SK-N-SH (cell line): ENCODE data around the gene LYL1. TPM values are rescaled to one million over a fixed set of nuclear protein-coding genes. Genes with fewer than 3 reads are reported as not detected.
A peak's percentile ranks its signal among the peaks of the same experiment; 100 is the strongest.
"Not testable (repeated sequence)": the region's sequence is repeated elsewhere in the genome, so short reads cannot be mapped to it uniquely, and the experiment has no call there.

Experiments
- CTCF ChIA-PET: fragments of 300-600, 350-600 bp; formaldehyde crosslinking; extraction: SDS; loops from one replicate; lab custom pipeline; 2021; lab: Yijun Ruan, JAX
- POLR2A ChIA-PET: fragments of 350-600 bp; sonication (Branson Sonifier 250); formaldehyde crosslinking; extraction: SDS; loops from one replicate; lab custom pipeline; 2020; ENCODE audit warnings: antibody characterized with exemption, inconsistent platforms; lab: Yijun Ruan, JAX
- DNase-seq: peaks from one replicate; pipeline ENCODE4 v3.0.0; 2012
- H2AFZ ChIP-seq: fragments of 200-600 bp; sonication (generic); 2 replicates; pipeline ENCODE4 v1.8.1; 2016; ENCODE audit warnings: antibody characterized with exemption, mild to moderate bottlenecking, low read depth
- H3F3A ChIP-seq: fragments of 200-600 bp; sonication (generic); replicated peaks from 2 replicates; pipeline ENCODE3; 2016; ENCODE audit warnings: antibody characterized with exemption, mild to moderate bottlenecking; ENCODE audit not compliant: insufficient read depth
- H3K27ac ChIP-seq, 2 experiments: fragments of 200-500 bp in 1 of 2; fragments of 200-600 bp in 1 of 2; sonication (Bioruptor generic) in 1 of 2; sonication (generic), shearing (Covaris generic) in 1 of 2; 2 replicates each; pipeline versions ENCODE4 v1.5.1 to v1.6.1; 2014 to 2016; ENCODE audit warnings: low read depth in 2 of 2, inconsistent platforms in 1 of 2, low read length in 1 of 2, mild to moderate bottlenecking in 1 of 2, mixed read lengths in 1 of 2
- H3K27me3 ChIP-seq: fragments of 200-600 bp; sonication (generic), shearing (Covaris generic); 2 replicates; pipeline ENCODE4 v1.6.1; 2016; ENCODE audit warnings: mixed run types; ENCODE audit not compliant: insufficient read depth
- H3K36me3 ChIP-seq, 2 experiments: fragments of 200-500 bp in 1 of 2; fragments of 200-600 bp in 1 of 2; sonication (Bioruptor generic) in 1 of 2; sonication (generic) in 1 of 2; replicated peaks in 1 of 2; 2 replicates each; pipeline versions ENCODE3 to v1.5.1; 2014 to 2016; ENCODE audit warnings: low read length in 1 of 2, mild to moderate bottlenecking in 1 of 2; ENCODE audit not compliant: insufficient read depth in 2 of 2, control insufficient read depth in 1 of 2
- H3K4me1 ChIP-seq, 2 experiments: fragments of 200-500 bp in 1 of 2; fragments of 200-600 bp in 1 of 2; sonication (Bioruptor generic) in 1 of 2; sonication (generic), shearing (Covaris generic) in 1 of 2; 2 replicates each; pipeline versions ENCODE4 v1.5.1 to v1.6.1; 2014 to 2016; ENCODE audit warnings: low read depth in 1 of 2, low read length in 1 of 2, mixed run types in 1 of 2; ENCODE audit not compliant: insufficient read depth in 2 of 2, control insufficient read depth in 1 of 2
- H3K4me2 ChIP-seq: fragments of 200-600 bp; sonication (generic), shearing (Covaris generic); 2 replicates; pipeline ENCODE4 v1.6.1; 2017; ENCODE audit warnings: mixed run types
- H3K4me3 ChIP-seq, 2 experiments: fragments of 200-500 bp in 1 of 2; fragments of 200-600 bp in 1 of 2; sonication (Bioruptor generic) in 1 of 2; sonication (generic), shearing (Covaris generic) in 1 of 2; 2 replicates each; pipeline versions ENCODE4 v1.5.1 to v1.8.1; 2014 to 2016; ENCODE audit warnings: low read depth in 2 of 2, inconsistent platforms in 1 of 2, low read length in 1 of 2, mild to moderate bottlenecking in 1 of 2, mixed read lengths in 1 of 2, moderate library complexity in 1 of 2
- H3K79me2 ChIP-seq: fragments of 200-600 bp; sonication (generic); 2 replicates; pipeline ENCODE4 v1.8.1; 2017; ENCODE audit warnings: mild to moderate bottlenecking; ENCODE audit not compliant: insufficient read depth
- H3K9ac ChIP-seq: fragments of 200-600 bp; sonication (generic); 2 replicates; pipeline ENCODE4 v1.6.1; 2017; ENCODE audit warnings: mixed run types
- H3K9me2 ChIP-seq: fragments of 200-600 bp; sonication (generic); 2 replicates; pipeline ENCODE4 v1.6.1; 2017; ENCODE audit warnings: mixed run types
- H3K9me3 ChIP-seq: fragments of 200-600 bp; sonication (generic); 2 replicates; pipeline ENCODE4 v1.6.1; 2017; ENCODE audit warnings: mixed run types, mild to moderate bottlenecking, moderate library complexity
- H4K20me1 ChIP-seq: fragments of 200-600 bp; sonication (generic); 2 replicates; pipeline ENCODE4 v1.6.1; 2017; ENCODE audit warnings: mild to moderate bottlenecking, mixed run types; ENCODE audit not compliant: insufficient read depth
- ELF1 ChIP-seq: IDR thresholded peaks from 2 replicates; pipeline ENCODE4 v1.4.0; 2012
- FOSL2 ChIP-seq: IDR thresholded peaks from 2 replicates; pipeline ENCODE4 v1.4.0; 2012; ENCODE audit warnings: low read depth, mild to moderate bottlenecking, moderate library complexity, borderline replicate concordance
- FOXM1 ChIP-seq: IDR thresholded peaks from 2 replicates; pipeline ENCODE4 v1.4.0; 2012; ENCODE audit warnings: low read depth, mild to moderate bottlenecking
- GABPA ChIP-seq: IDR thresholded peaks from 2 replicates; pipeline ENCODE4 v1.4.0; 2012; ENCODE audit warnings: low read depth, mild to moderate bottlenecking
- MAX ChIP-seq: IDR thresholded peaks from 2 replicates; pipeline ENCODE4 v1.4.0; 2012; ENCODE audit warnings: low read depth
- MEF2A ChIP-seq: IDR thresholded peaks from 2 replicates; pipeline ENCODE4 v1.4.0; 2012; ENCODE audit warnings: low read depth, borderline replicate concordance
- NRF1 ChIP-seq: IDR thresholded peaks from 2 replicates; pipeline ENCODE4 v1.6.1; 2012; ENCODE audit warnings: low read depth, mild to moderate bottlenecking, low read length
- RCOR1 ChIP-seq: fragments of 150-350 bp; IDR thresholded peaks from 2 replicates; pipeline ENCODE4 v1.6.1; 2017; ENCODE audit warnings: antibody characterized with exemption, low read length
- REST ChIP-seq: IDR thresholded peaks from 2 replicates; pipeline ENCODE4 v1.6.1; 2012; ENCODE audit warnings: mild to moderate bottlenecking, low read depth, low read length, moderate library complexity
- RFX5 ChIP-seq: IDR thresholded peaks from 2 replicates; pipeline ENCODE4 v1.6.1; 2012; ENCODE audit warnings: mild to moderate bottlenecking, improper control_type of control experiment, low read length
- RXRA ChIP-seq: IDR thresholded peaks from 2 replicates; pipeline ENCODE4 v1.4.0; 2012; ENCODE audit warnings: low read depth, mild to moderate bottlenecking, borderline replicate concordance
- SMC3 ChIP-seq: IDR thresholded peaks from 2 replicates; pipeline ENCODE4 v1.6.1; 2012; ENCODE audit warnings: low read depth, low read length, improper control_type of control experiment
- TAF1 ChIP-seq: IDR thresholded peaks from 2 replicates; pipeline ENCODE4 v1.6.1; 2012; ENCODE audit warnings: low read depth, mild to moderate bottlenecking, low read length, moderate library complexity, borderline replicate concordance
- TEAD4 ChIP-seq: IDR thresholded peaks from 2 replicates; pipeline ENCODE4 v1.4.0; 2012; ENCODE audit warnings: mild to moderate bottlenecking, borderline replicate concordance; ENCODE audit not compliant: insufficient read depth
- USF2 ChIP-seq: fragments of 150-350 bp; IDR thresholded peaks from 2 replicates; pipeline ENCODE4 v1.6.1; 2017; ENCODE audit warnings: antibody characterized with exemption, low read length, low read depth, borderline replicate concordance
- WGBS: methylation state at CpG from one replicate; pipeline ENCODE4 v1.1.6; 2017; ENCODE audit warnings: low lambda C conversion rate; 5-methylcytosine and 5-hydroxymethylcytosine counted together
- polyA plus RNA-seq, 3 experiments: library from polyadenylated mRNA; depleted of rRNA; stranded (reverse); fragments of >200 nt; gene quantifications; 2 replicates each; pipeline ENCODE4 v1.2.3, GENCODE V29; 2012

The LYL1 gene
- polyA plus RNA-seq, 1 of the 3 experiments (the other 2 are of a cell fraction) = 2.2 TPM

- TF ChIP-seq GABPA (peak; percentile 97), RXRA (no peak), FOXM1 (no peak), RFX5 (no peak), SMC3 (peak; percentile 22), TEAD4 (no peak), MEF2A (no peak), REST (no peak)
- TF ChIP-seq, all 33 proteins: peak for 14
Observed at GRCh38 chr19:13150187-13150930, 47.7 kb upstream of the LYL1 start, which contains the start of the genes IER2 and STX10 (continued).

GRCh38 chr19:13149628-13150186, 47.0 kb upstream of the LYL1 start:
- Histone ChIP-seq H3K4me3 (peak overlapping the region; percentile 83 to 94), H4K20me1 (peaks cover 18% of the 10 kb centered on the region), H3K27me3 (no peaks in the 10 kb centered on the region), H3K9me3 (no peaks in the 10 kb centered on the region), H3F3A (peaks cover 11% of the 10 kb centered on the region), H3K9ac (peak overlapping the region; percentile 94), H3K4me1 (peaks cover 0 to 7% of the 10 kb centered on the region in 2 experiments; a peak in 1 of 4 replicates), H2AFZ (peak overlapping the region; percentile 71; the same call in 1 of the 2 replicates), H3K4me2 (peak overlapping the region; percentile 81), H3K27ac (peak overlapping the region; percentile 95 to 99), H3K9me2 (no peaks in the 10 kb centered on the region), H3K36me3 (peaks cover 3 to 15% of the 10 kb centered on the region in 2 experiments), H3K79me2 (peaks cover 62% of the 10 kb centered on the region)
- TF ChIP-seq RCOR1 (no peak), FOXM1 (no peak), ELF1 (no peak), TAF1 (peak; percentile 30; the same call in 1 of the 2 replicates), FOSL2 (no peak), USF2 (no peak), NRF1 (peak; percentile 46; the same call in 1 of the 2 replicates), SMC3 (no peak), MAX (peak; percentile 77)
- DNase-seq = peak; percentile 66
- POLR2A ChIA-PET = interaction anchor here (0.7 to 2.8 kb wide), 6 partner anchors 11 to 31 kb away, joined by 3 to 24 read pairs (median 5); partner anchors contain the start of gene NACC1
- 3% methylated on average over 16 of the region's 46 CpGs for WGBS
- CTCF ChIA-PET = interaction anchor here (0.6 to 1.8 kb wide), 12 partner anchors 12 to 184 kb away, joined by 3 to 10 read pairs (median 4); no protein-coding TSS in a partner anchor

- not testable (repeated sequence) for H3K9me3 ChIP-seq, DNase-seq, H3K27me3 ChIP-seq, H3K9me2 ChIP-seq, H3K4me1 ChIP-seq, H3F3A ChIP-seq
- Histone ChIP-seq H3K9ac (peak overlapping the region; percentile 94; the same call in 1 of the 2 replicates), H2AFZ (peak overlapping the region; percentile 71; the same call in 1 of the 2 replicates), H4K20me1 (peaks cover 13% of the 10 kb centered on the region), H3K79me2 (peaks cover 57% of the 10 kb centered on the region), H3K4me2 (peak overlapping the region; percentile 81), H3K36me3 (peaks cover 6 to 15% of the 10 kb centered on the region in 2 experiments), H3K27ac (peak overlapping the region; percentile 95 to 99; a peak in 3 of 4 replicates), H3K4me3 (peak overlapping the region; percentile 83 to 94)
- ChIA-PET CTCF (interaction anchor here (0.6 to 1.8 kb wide), 7 partner anchors 12 to 174 kb away, joined by 3 to 10 read pairs (median 5); no protein-coding TSS in a partner anchor), POLR2A (interaction anchor here (0.9 to 2.8 kb wide), 5 partner anchors 10 to 196 kb away, joined by 3 to 24 read pairs (median 5); partner anchors contain the start of gene NACC1)
- 21% methylated on average over 11 of the region's 17 CpGs for WGBS
Observed at GRCh38 chr19:13149173-13149627, 46.5 kb upstream of the LYL1 start.
